Adipocyte (in vitro differentiated cells): ENCODE measurements around the gene SALL4.
"Not testable (repeated sequence)": the region's sequence is repeated elsewhere in the genome, so short reads cannot be mapped to it uniquely, and the experiment has no call there.

Source experiments
- DNase-seq: peaks from one replicate; pipeline ENCODE4 v3.0.0-alpha.2; 2015; ENCODE audit warnings: low read depth
- H3K27me3 ChIP-seq: replicated peaks from 2 replicates; pipeline ENCODE4 v1.7.0; 2013; ENCODE audit warnings: mild to moderate bottlenecking, low read length, moderate library complexity; ENCODE audit not compliant: control insufficient read depth, insufficient read depth
- H3K36me3 ChIP-seq: 2 replicates; pipeline ENCODE4 v1.7.0; 2013; ENCODE audit warnings: low read length, mild to moderate bottlenecking, moderate library complexity; ENCODE audit not compliant: control insufficient read depth, insufficient read depth, severe bottlenecking
- H3K4me1 ChIP-seq: 2 replicates; pipeline ENCODE4 v1.7.0; 2013; ENCODE audit warnings: mild to moderate bottlenecking, low read length, moderate library complexity; ENCODE audit not compliant: control insufficient read depth, insufficient read depth
- H3K4me3 ChIP-seq: 2 replicates; pipeline ENCODE4 v1.7.0; 2013; ENCODE audit warnings: mild to moderate bottlenecking, low read length, moderate library complexity
- H3K9ac ChIP-seq: 2 replicates; pipeline ENCODE4 v1.7.0; 2013; ENCODE audit warnings: mild to moderate bottlenecking, low read length, moderate library complexity
- H3K9me3 ChIP-seq: 2 replicates; pipeline ENCODE4 v1.7.0; 2013; ENCODE audit warnings: mild to moderate bottlenecking, low read length, moderate library complexity; ENCODE audit not compliant: control insufficient read depth

The SALL4 gene

DNA sequence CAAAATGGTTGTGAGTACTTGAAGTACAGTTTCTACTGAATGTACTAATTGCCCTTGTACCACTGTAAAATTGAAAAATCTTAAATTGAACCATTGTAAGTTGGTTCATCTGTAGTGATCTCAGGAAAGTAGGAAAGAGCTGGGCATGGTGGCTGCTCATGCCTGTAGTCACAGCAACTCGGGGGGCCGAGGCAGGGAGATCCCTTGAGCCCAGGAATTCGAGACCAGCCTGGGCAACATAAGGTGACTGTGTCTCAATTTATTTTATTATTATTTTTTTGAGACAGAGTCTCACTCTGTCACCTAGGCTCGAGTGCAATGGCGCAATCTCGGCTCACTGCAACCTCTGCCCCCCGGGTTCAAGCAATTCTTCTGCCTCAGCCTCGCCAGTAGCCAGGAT is 14.5 kb upstream of the SALL4 start:
- not testable (repeated sequence) for DNase-seq

DNA sequence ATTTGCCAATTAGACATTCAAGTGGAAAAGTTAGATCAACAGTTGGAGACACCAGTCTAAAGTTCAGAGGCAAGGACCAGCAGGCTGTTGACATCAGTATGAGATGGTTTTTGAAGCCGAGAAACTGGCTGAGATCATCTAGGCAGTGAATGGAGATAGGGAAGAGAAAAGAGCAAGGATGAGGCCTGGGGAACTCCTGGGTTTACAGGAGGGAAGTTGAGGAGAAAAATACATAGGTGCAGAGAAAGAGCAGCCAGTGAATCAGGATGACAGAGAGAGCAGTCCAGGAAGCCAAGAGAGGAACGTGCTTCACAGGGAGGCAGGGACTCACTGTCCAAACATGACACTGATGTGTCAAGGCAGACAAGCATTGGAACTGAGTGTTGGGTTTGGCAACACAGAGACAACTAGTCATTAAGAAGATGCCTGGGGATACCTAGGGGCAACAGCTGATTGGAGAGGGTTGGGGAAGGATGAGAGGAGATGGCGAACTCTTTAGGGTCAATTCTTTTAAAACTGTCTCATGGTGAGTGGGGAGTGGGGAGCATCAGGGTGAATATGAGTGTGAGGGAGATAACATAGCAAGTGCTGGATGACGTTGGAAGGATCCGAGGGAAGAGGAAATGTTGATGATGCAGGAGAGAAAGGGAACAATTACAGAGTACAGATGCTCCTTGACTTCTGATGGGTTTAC is 13.2 kb upstream of the SALL4 start:
- H3K4me3 ChIP-seq: no peak overlapping the region

More for the DNA sequence above, 14.5 kb upstream of the SALL4 start:
- H3K9ac ChIP-seq, H3K4me3 ChIP-seq, H3K27me3 ChIP-seq, H3K9me3 ChIP-seq, H3K4me1 ChIP-seq, H3K36me3 ChIP-seq: not testable (repeated sequence)

DNA sequence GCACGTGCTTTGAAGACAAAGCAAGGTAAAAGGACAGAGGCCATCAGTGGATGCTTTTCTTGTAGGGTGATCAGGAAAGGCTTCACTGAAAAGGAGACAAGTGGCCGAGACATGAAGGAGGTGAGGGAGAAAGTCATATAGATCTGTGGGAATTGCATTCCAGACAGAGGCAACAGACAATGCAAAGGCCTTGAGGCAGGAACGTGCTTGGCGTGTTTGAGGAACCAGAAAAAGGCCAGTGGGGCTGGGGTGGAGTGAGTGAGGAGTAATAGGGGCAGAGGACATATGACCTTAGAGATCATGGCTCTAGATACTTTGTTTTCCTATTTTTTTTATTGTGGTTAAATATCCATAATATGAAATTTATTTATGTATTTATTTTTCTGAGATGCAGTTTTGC is 10.5 kb upstream of the SALL4 start:
- H3K4me3 ChIP-seq: no peak overlapping the region
- H3K9ac ChIP-seq: no peak overlapping the region
- H3K4me1 ChIP-seq: peaks cover 9% of the 10 kb centered on the region
- peaks cover 3% of the 10 kb centered on the region for H3K27me3 ChIP-seq
- DNase-seq: no peak
- no peaks in the 10 kb centered on the region for H3K9me3 ChIP-seq
- H3K36me3 ChIP-seq: no peaks in the 10 kb centered on the region

More for the DNA sequence above, 13.2 kb upstream of the SALL4 start:
- Histone ChIP-seq H3K9ac (no peak overlapping the region), H3K4me1 (peaks cover 8% of the 10 kb centered on the region), H3K9me3 (no peaks in the 10 kb centered on the region), H3K36me3 (no peaks in the 10 kb centered on the region), H3K27me3 (peaks cover 7% of the 10 kb centered on the region)
- no peak for DNase-seq

DNA sequence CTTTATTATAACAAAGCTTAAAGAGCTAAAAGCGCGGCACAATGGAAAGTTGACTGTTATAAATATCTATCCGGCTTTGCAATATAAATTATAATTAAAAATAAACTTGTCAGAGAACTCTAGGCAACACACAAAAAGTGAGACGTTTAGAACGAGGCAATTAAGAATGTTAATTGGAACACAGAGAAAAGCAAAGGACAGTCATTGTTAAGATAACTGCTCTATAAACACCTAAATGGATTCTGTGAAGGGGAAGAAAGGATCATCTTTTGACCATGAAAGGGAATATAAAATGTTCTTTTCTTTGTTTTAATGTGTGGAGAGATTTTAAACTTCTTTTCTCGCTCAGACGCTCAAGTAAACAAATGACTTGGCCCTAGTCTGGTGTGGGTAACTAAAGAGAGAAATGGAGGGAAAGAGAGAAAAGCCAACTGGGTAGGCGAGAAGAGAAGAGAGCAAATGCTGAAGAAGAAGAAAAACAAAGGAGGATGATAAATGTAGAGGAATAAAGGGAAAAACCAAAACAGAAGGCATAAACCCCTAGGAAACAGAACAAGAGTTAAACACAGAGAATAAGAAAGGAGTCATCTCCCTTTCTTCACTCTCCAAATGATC is 9.3 kb upstream of the SALL4 start:
- Histone ChIP-seq H3K4me1 (peaks cover 9% of the 10 kb centered on the region), H3K9ac (no peak overlapping the region), H3K27me3 (peaks cover 3% of the 10 kb centered on the region), H3K9me3 (no peaks in the 10 kb centered on the region), H3K4me3 (no peak overlapping the region), H3K36me3 (no peaks in the 10 kb centered on the region)
- DNase-seq: no peak

DNA sequence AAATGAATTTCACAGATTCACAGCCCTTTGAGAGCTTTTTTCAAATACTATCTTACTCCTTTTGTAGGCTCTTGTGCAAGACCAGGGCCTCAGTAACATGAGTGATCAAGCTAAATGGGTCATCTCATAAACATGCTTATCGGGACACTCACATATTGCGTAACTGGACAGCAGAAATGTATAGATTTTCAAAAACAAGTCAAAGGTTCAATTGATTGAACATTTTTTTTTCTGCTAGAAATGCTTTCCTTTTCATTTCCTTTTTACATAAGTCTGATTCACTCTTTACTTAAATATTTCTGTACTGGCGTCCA is 8.7 kb upstream of the SALL4 start:
- DNase-seq: peak; percentile 55
- no peaks in the 10 kb centered on the region for H3K36me3 ChIP-seq

DNA sequence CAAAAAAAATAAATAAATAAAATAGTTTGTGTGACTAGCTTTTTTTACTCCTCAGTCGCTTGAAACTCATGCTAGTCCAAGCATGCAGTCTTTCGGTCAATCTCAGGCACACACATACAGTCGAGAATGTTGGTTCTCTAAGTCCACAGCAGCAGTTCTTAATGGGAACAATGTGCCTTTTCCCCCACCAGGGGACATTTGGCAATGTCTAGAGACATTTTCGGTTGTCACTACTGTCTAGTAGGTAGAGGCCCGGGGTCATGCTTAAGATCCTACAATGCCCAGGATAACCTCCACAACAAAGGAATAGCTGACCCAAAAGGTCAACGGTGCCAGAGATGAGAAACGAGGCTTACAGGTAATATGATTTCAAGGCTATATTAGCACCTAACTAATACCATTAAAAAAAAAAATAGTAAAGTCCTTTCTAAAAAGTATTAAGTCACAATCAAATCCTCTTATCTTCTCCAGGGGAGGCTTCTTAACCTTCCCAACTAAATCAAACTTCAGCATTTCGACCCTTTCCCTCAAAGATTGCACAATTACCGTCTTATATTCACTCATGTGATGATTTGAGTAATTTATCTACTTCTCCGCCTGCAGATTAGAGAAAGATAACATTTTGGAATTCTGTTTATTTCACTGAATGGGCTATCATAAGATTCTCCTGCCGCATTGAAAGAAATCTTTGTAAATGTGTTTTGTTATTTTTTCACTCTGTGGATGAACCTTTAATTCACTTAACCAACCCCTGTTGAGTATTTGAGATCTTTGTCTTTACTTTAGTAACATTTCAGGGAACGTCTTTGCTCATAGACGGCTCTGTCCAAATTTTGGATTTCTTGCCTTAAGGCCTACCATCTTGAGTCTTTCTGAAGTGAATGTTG is 8.1 kb upstream of the SALL4 start:
- Histone ChIP-seq H3K9me3 (no peaks in the 10 kb centered on the region), H3K4me1 (peaks cover 9% of the 10 kb centered on the region), H3K27me3 (peaks cover 3% of the 10 kb centered on the region), H3K4me3 (no peak overlapping the region), H3K36me3 (no peaks in the 10 kb centered on the region), H3K9ac (no peak overlapping the region)
- no peak for DNase-seq

More for the DNA sequence above, 8.7 kb upstream of the SALL4 start:
- H3K9ac ChIP-seq: no peak overlapping the region
- H3K9me3 ChIP-seq: no peaks in the 10 kb centered on the region
- peaks cover 9% of the 10 kb centered on the region for H3K4me1 ChIP-seq
- H3K4me3 ChIP-seq: no peak overlapping the region
- peaks cover 3% of the 10 kb centered on the region for H3K27me3 ChIP-seq

DNA sequence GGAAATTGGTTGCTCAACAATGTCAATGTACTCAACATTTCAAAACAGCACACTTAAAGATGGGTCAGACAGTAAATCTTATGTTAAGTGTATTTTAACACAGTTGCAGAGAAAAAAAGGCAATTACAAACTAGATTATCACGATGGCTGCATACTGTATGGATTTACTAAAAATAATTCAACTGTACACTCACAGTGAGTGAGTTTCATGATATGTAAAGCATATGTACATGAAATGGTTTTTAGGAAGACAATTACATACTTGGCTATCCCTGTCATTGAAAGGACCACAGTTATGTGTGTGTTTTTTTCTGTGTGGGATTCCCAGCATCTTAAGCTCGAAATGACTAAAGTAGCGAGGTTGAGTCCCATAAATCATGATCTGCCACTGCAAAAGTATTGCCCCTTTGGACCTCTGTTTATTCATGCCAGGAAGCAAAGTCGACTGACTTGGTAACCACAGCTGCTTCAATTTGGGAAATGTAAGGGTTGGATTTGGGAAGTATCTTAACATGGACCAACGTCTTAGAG is 5.5 kb upstream of the SALL4 start:
- H3K9ac ChIP-seq: no peak overlapping the region
- no peaks in the 10 kb centered on the region for H3K9me3 ChIP-seq
- H3K4me1 ChIP-seq: peaks cover 9% of the 10 kb centered on the region
- peaks cover 3% of the 10 kb centered on the region for H3K27me3 ChIP-seq
- no peak for DNase-seq
- H3K4me3 ChIP-seq: no peak overlapping the region
- H3K36me3 ChIP-seq: no peaks in the 10 kb centered on the region

DNA sequence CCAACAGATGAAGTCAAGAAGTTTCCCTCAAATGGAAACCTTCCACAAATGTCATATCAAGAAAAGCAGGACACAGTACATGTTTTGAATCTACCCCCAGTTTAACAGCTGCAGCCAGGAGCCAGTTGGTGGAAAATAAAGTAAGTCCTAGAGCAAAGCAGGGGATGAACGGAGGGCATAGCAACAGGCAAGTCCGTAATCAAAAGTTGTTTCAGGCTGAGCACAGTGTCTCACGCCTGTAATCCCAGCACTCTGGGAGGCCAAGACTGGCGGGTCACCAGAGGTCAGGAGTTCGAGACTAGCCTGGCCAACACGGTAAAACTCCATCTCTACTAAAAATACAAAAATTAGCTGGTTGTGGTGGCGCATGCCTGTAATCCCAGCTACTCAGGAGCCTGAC is 2.4 kb upstream of the SALL4 start:
- H3K27me3 ChIP-seq: peaks cover 3% of the 10 kb centered on the region
- no peak overlapping the region for H3K9ac ChIP-seq
- H3K36me3 ChIP-seq: no peaks in the 10 kb centered on the region
- no peak for DNase-seq
- H3K4me3 ChIP-seq: no peak overlapping the region
- peaks cover 9% of the 10 kb centered on the region for H3K4me1 ChIP-seq
- no peaks in the 10 kb centered on the region for H3K9me3 ChIP-seq

DNA sequence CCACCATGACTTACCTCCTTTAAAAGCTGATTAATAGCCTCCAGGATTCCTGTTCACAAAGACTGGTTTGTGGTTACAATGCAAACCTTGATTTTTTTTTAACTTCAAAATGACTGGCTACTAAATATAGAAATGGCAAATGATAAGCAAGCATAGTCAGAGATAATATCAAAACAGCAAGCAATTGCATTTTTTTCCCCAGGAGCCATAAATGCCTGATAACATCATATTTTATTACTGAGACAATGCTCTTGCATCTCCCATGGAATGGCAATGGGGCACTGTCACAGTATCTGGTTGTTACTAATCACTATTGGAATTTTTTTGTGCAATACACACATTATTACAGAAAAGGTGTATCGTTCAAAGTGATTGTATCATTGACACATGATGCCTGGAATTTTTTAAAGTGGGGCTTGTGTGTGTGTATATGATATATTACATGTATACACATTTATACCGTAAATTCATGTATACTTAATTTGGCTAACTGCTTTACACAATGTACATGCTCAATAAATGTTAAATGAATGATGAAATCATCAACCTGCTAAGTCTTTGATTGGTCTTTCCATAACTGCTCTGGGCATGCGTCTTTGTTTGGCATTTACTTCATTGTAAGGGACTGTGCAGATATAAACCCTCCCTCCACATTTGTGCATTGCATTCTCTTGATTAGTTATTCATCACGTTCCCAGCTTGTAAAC is 980 bp upstream of the SALL4 start:
- Histone ChIP-seq H3K9ac (no peak overlapping the region), H3K9me3 (no peaks in the 10 kb centered on the region), H3K4me3 (no peak overlapping the region), H3K36me3 (no peaks in the 10 kb centered on the region), H3K27me3 (peaks cover 13% of the 10 kb centered on the region), H3K4me1 (peaks cover 9% of the 10 kb centered on the region)
- DNase-seq: no peak

DNA sequence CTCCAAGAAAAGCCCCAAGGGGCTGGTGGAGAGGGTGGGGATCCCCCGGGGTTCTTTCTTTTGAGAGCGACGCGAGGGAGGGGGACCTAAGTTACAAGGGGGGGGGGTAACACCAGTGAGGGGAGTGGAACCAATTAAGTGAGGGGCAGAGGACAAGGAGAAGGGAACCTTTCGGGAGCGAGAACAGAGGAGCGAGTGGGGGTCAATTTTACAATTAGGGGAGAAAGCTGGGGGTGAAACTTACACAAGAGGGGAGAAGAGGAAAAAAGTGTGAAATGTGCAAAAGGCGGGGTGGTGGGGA is 548 bp downstream of the SALL4 start:
- peaks cover 9% of the 10 kb centered on the region for H3K4me1 ChIP-seq
- H3K4me3 ChIP-seq: peak overlapping the region; percentile 82
- no peaks in the 10 kb centered on the region for H3K9me3 ChIP-seq
- no peak for DNase-seq
- H3K36me3 ChIP-seq: no peaks in the 10 kb centered on the region
- peaks cover 13% of the 10 kb centered on the region for H3K27me3 ChIP-seq
- peak overlapping the region; percentile 72 for H3K9ac ChIP-seq
